Measurements from ENCODE around the gene TMEM212.
"Not testable (repeated sequence)": the region's sequence is repeated elsewhere in the genome, so short reads cannot be mapped to it uniquely, and the experiment has no call there.

Gene TMEM212

GRCh38 chr3:171892457-171892856, 49.3 kb downstream of the TMEM212 start:
- DNase-seq (ENCODE audit: low spot score) = no peak

- no peak for DNase-seq (ENCODE audit: low spot score)
Observed at GRCh38 chr3:171895291-171895690, 52.1 kb downstream of the TMEM212 start.

GRCh38 chr3:171895900-171896299, 52.8 kb downstream of the TMEM212 start:
- DNase-seq (ENCODE audit: low spot score) = no peak

GRCh38 chr3:171896316-171896715, 53.2 kb downstream of the TMEM212 start:
- no peak for DNase-seq (ENCODE audit: low spot score)

GRCh38 chr3:171898192-171898591, 55.0 kb downstream of the TMEM212 start:
- no peak for DNase-seq (ENCODE audit: low spot score)

- no peak for DNase-seq (ENCODE audit: low spot score)
Observed at GRCh38 chr3:171900446-171900845, 57.3 kb downstream of the TMEM212 start.

- no peak for DNase-seq (ENCODE audit: low spot score)
Observed at GRCh38 chr3:171901615-171902312, 58.6 kb downstream of the TMEM212 start.

- no peak for DNase-seq (ENCODE audit: low spot score)
Observed at GRCh38 chr3:171904829-171905228, 61.7 kb downstream of the TMEM212 start.

GRCh38 chr3:171906503-171906902, 63.4 kb downstream of the TMEM212 start:
- DNase-seq (ENCODE audit: low spot score) = not testable (repeated sequence)

- no peak for DNase-seq (ENCODE audit: low spot score)
Observed at GRCh38 chr3:171906951-171907676, 64.0 kb downstream of the TMEM212 start.

- DNase-seq (ENCODE audit: low spot score) = no peak
Observed at GRCh38 chr3:171907761-171908160, 64.6 kb downstream of the TMEM212 start.

- DNase-seq (ENCODE audit: low spot score) = no peak
Observed at GRCh38 chr3:171908731-171909130, 65.6 kb downstream of the TMEM212 start.

Data from globus pallidus (tissue), 1 donor.